ENCODE data around the gene TULP1.

TULP1 gene

GRCh38 chr6:35489066-35489465, 23.6 kb downstream of the TULP1 start:
- H3K4me3 ChIP-seq (replicated peaks; ENCODE audit: low read depth, low read length) = no peak overlapping the region
- DNase-seq (ENCODE audit: extremely low read depth, low read depth) = no peak
- TF ChIP-seq, protein P1, sequence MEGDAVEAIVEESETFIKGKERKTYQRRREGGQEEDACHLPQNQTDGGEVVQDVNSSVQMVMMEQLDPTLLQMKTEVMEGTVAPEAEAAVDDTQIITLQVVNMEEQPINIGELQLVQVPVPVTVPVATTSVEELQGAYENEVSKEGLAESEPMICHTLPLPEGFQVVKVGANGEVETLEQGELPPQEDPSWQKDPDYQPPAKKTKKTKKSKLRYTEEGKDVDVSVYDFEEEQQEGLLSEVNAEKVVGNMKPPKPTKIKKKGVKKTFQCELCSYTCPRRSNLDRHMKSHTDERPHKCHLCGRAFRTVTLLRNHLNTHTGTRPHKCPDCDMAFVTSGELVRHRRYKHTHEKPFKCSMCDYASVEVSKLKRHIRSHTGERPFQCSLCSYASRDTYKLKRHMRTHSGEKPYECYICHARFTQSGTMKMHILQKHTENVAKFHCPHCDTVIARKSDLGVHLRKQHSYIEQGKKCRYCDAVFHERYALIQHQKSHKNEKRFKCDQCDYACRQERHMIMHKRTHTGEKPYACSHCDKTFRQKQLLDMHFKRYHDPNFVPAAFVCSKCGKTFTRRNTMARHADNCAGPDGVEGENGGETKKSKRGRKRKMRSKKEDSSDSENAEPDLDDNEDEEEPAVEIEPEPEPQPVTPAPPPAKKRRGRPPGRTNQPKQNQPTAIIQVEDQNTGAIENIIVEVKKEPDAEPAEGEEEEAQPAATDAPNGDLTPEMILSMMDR (IDR thresholded peaks at IDR 0.05; ENCODE audit: low read depth, low read length, missing control alignments) = no peak

GRCh38 chr6:35488517-35488862, 24.2 kb downstream of the TULP1 start:
- TF ChIP-seq, protein P1 (IDR thresholded peaks at IDR 0.05; ENCODE audit: low read depth, low read length, missing control alignments) = no peak
- no peak for DNase-seq (ENCODE audit: extremely low read depth, low read depth)
- peak overlapping the region; percentile 0; the same call in 1 of the 2 replicates for H3K4me3 ChIP-seq (replicated peaks; ENCODE audit: low read depth, low read length)

DNA sequence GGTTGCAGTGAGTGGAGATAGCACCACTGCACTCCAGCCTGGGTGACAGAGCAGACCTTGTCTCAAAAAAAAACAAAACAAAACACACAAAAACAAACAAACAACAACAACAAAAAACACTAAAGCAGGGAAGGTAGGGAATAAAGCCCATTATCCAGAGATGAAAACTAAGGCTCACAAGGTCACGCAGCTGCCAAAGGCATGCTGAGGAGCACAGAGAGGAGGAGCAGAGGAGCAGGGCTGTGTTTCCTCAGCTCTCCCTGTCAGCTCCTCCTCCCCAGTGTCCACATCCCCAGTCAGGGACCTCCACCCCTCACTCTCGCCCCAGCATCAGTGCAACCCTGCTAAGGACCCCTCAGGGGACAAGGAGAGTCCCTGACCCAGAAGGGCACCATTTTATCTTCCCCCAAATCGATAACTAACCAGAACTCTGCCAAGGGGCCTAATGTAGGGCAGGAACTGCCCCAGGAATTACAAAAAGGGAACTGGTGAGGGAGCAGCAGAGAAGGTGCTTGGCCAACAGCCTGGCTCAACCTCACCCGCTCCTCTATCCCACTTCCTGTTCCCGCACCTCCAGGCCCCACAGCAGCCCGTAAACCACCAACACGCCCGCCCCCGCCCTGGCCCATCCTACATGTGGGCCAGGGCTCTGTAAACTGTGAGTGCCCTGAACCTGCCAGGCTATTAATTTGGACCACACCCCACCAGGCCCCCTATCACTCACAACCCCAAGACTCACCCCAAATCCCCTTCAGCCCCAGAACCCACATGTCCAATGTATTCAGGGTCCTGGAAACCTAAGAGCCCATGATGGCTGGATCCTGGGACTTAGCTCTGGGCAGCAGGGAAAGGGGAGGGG, 24.8 kb downstream of the TULP1 start:
- H3K4me3 ChIP-seq (replicated peaks; ENCODE audit: low read depth, low read length) = peak overlapping the region; percentile 0; the same call in 1 of the 2 replicates
- no peak for DNase-seq (ENCODE audit: extremely low read depth, low read depth)
- TF ChIP-seq, protein P1 (IDR thresholded peaks at IDR 0.05; ENCODE audit: low read depth, low read length, missing control alignments) = no peak

DNA sequence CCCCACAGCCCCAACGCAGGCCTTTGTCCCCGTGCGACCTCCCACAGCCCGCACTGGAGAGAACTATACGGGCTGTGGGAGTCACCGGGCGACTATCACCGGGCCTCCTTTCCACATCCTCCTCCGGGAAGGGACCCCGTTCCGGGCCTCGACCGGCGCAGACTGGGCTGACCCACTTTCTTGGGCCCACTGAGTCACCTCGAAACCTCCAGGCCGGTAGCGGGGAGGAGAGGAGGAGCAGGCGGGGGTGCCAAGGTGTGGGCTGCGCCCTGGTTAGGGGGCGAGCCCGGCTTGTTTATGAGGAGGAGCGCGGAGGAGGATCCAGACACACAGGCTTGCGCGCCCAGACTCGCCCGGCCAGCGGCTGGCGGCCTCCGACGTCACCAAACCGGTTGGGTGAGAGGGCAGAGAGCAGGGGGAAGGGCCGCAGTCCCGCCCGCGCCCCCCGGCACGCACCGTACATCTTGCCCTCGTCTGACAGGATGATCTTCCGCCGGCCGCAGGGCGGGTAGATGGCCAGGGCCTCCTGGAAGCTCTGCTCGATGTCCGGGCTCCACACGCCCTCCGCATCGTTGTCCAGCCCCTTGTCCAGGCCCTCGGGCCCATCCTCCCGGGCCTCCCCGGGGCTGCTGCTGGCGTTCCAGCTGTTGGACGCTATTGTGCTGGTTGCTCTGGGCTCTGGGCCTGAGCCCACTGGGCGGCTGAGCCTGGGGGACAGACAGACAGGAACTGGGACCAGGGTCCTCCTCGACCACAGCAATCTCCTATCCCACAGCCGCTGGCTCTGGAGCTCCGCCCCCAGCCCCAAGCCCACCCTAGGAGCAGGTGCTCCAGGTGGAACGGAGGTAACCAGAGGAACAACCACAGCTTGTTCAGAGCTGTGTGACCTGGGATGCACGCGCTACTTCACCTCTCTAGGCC, 26.4 kb downstream of the TULP1 start:
- TF ChIP-seq, protein P1 (IDR thresholded peaks at IDR 0.05; ENCODE audit: low read depth, low read length, missing control alignments) = no peak
- H3K4me3 ChIP-seq (replicated peaks; ENCODE audit: low read depth, low read length) = no peak overlapping the region; the same call in 1 of the 2 replicates
- no peak for DNase-seq (ENCODE audit: extremely low read depth, low read depth)

- TF ChIP-seq, protein P1 (IDR thresholded peaks at IDR 0.05; ENCODE audit: low read depth, low read length, missing control alignments) = no peak
- 0 out of 2 replicates have a peak overlapping the region, but pooled peaks have one; percentile 1 for H3K4me3 ChIP-seq (replicated peaks; ENCODE audit: low read depth, low read length)
- DNase-seq (ENCODE audit: extremely low read depth, low read depth) = no peak
These were observed 27.3 kb downstream of the TULP1 start for GRCh38 chr6:35485402-35485877.

GRCh38 chr6:35484921-35485392, 27.7 kb downstream of the TULP1 start:
- DNase-seq (ENCODE audit: extremely low read depth, low read depth) = no peak
- TF ChIP-seq, protein P1 (IDR thresholded peaks at IDR 0.05; ENCODE audit: low read depth, low read length, missing control alignments) = no peak
- H3K4me3 ChIP-seq (replicated peaks; ENCODE audit: low read depth, low read length) = 0 out of 2 replicates have a peak overlapping the region, but pooled peaks have one; percentile 1

Data from HFF-Myc (cell line).